Ovary (tissue), 9 donors: Measurements from ENCODE around the gene MPP2. TPM values are rescaled to one million over a fixed set of nuclear protein-coding genes. Genes with fewer than 3 reads are reported as not detected.

ENCODE experiments used
- DNase-seq, 5 donors: peaks; one replicate each; pipeline ENCODE4 v3.0.0-alpha.2; 2019 to 2020
- H3K27ac ChIP-seq, 2 donors: fragments of 200-600 bp; one replicate each; pipeline versions ENCODE4 v1.5.1 to v1.8.0; 2019 to 2022
- H3K27me3 ChIP-seq: fragments of 200-600 bp; one replicate; pipeline ENCODE4 v1.8.0; 2022
- H3K36me3 ChIP-seq: fragments of 200-600 bp; sonication (generic); one replicate; pipeline ENCODE4 v1.5.1; 2019
- H3K4me1 ChIP-seq: one replicate; pipeline ENCODE4 v1.8.1; 2013; ENCODE audit warnings: mild to moderate bottlenecking, moderate library complexity; ENCODE audit not compliant: insufficient read depth
- H3K4me3 ChIP-seq: fragments of 200-600 bp; sonication (generic); one replicate; pipeline ENCODE4 v1.5.1; 2017
- H3K9me3 ChIP-seq, 2 donors: fragments of 200-600 bp in 1 of 2; sonication (generic) in 1 of 2; one replicate each; pipeline versions ENCODE4 v1.5.1 to v1.8.1; 2013 to 2019; ENCODE audit warnings: mild to moderate bottlenecking in 1 of 2, moderate library complexity in 1 of 2
- CTCF ChIP-seq, 3 donors: fragments of 450-650 bp in 2 of 3; fragments of 200-600 bp in 1 of 3; IDR thresholded peaks; one replicate each; pipeline versions ENCODE4 v1.5.1 to v1.8.0; 2016 to 2022; ENCODE audit warnings: antibody characterized with exemption in 3 of 3, mild to moderate bottlenecking in 1 of 3
- EP300 ChIP-seq: sonication (generic); formaldehyde crosslinking; IDR thresholded peaks from one replicate; pipeline ENCODE4 v1.6.1; 2017; ENCODE audit warnings: antibody characterized with exemption
- POLR2A ChIP-seq: fragments of 450-650 bp; IDR thresholded peaks from one replicate; pipeline ENCODE4 v1.6.1; 2017; ENCODE audit warnings: antibody characterized with exemption, mild to moderate bottlenecking, moderate library complexity
- WGBS, 3 donors: extraction: QIAGEN DNeasy Blood & Tissue Kit in 1 of 3; methylation state at CpG; one replicate each; pipeline versions ENCODE4 v1.1.5 to v1.1.7; 2013 to 2017; 5-methylcytosine and 5-hydroxymethylcytosine counted together
- intact Hi-C, 4 donors: fragments of 100-400 bp; cut with DNase I; formaldehyde crosslinking; loops; one replicate each; pipeline versions ENCODE4 v1.11.0 to v1.15.1; 2022 to 2023
- polyA plus RNA-seq, 2 donors: library from polyadenylated mRNA; stranded (reverse); fragments of 200-250 nt in 1 of 2; fragments of 350-450 nt in 1 of 2; fragmentation: Illumina TruSeq in 1 of 2; extraction: RNeasy Lipid Tissue Mini Kit (QIAGEN cat#74804) in 1 of 2; gene quantifications; one replicate each; pipeline ENCODE4 v1.2.3, GENCODE V29; 2013 to 2014
- total RNA-seq, 7 donors: library from RNA; depleted of rRNA in 2 of 7; stranded (reverse); fragments of >200 nt in 2 of 7; fragmentation: NEBNext Ultra II Directional in 3 of 7; extraction: Animal tissue kit (Norgen Biotek cat#: 25700) in 3 of 7; gene quantifications; one replicate each; pipeline versions ENCODE4 v1.1.0 to v1.2.4, GENCODE V29; 2016 to 2023
- donor health status: DM: no; HTN: no; CAD: no; lungs with moderate emphysema.
- donor health status: DM: no; HTN: no; CAD: no.
- donor health status: Bipolar disorder and iron deficiency.
- donor health status: DM: yes; HTN: yes; CAD: no.
- donor health status: DM: no; HTN: no; CAD: no.
- donor health status: DM: yes; HTN: yes; CAD: no.

Gene MPP2
- total and polyA plus RNA-seq, 9 donors, result 2.6 to 6.5 (median 4.9) TPM

- TF ChIP-seq POLR2A (no peak), CTCF (IDR thresholded peaks at IDR 0.05) (no peak)
- Histone ChIP-seq H3K27ac (no peak overlapping the region), H3K27me3 (no peaks in the 10 kb centered on the region), H3K9me3 (no peaks in the 10 kb centered on the region), H3K36me3 (no peaks in the 10 kb centered on the region), H3K4me3 (no peak overlapping the region), H3K4me1 (no peaks in the 10 kb centered on the region)
- DNase-seq, result no peak
- intact Hi-C loops, result no loop called here
- WGBS, 3 donors, result 2 to 4% (median 3%) methylated on average over 19 of the region's 19 CpGs
These were observed 45.0 kb upstream of the MPP2 start for GRCh38 chr17:43952351-43952723.

- Histone ChIP-seq H3K36me3 (no peaks in the 10 kb centered on the region), H3K9me3 (no peaks in the 10 kb centered on the region), H3K4me1 (no peaks in the 10 kb centered on the region), H3K27ac (no peak overlapping the region), H3K27me3 (no peaks in the 10 kb centered on the region), H3K4me3 (no peak overlapping the region)
- no peak for DNase-seq
- intact Hi-C loops, result no loop called here
- TF ChIP-seq POLR2A, result no peak
- TF ChIP-seq EP300, result no peak
- no peak for TF ChIP-seq CTCF (IDR thresholded peaks at IDR 0.05)
- WGBS, 3 donors, result 49 to 64% (median 64%) methylated on average over 4 of the region's 4 CpGs
These were observed 44.4 kb upstream of the MPP2 start for GRCh38 chr17:43951750-43952149.

- no peaks in the 10 kb centered on the region for H3K9me3 ChIP-seq
- H3K27me3 ChIP-seq, result no peaks in the 10 kb centered on the region
- H3K4me3 ChIP-seq, result no peak overlapping the region
- DNase-seq, result no peak
- H3K36me3 ChIP-seq, result no peaks in the 10 kb centered on the region
- WGBS, 3 donors, result 70 to 85% (median 73%) methylated on average over 2 of the region's 2 CpGs
- intact Hi-C loops, result no loop called here
- TF ChIP-seq POLR2A (no peak), EP300 (no peak), CTCF (IDR thresholded peaks at IDR 0.05) (no peak)
- no peaks in the 10 kb centered on the region for H3K4me1 ChIP-seq
- H3K27ac ChIP-seq, result no peak overlapping the region
These were observed 43.2 kb upstream of the MPP2 start for GRCh38 chr17:43950554-43950953.

DNA sequence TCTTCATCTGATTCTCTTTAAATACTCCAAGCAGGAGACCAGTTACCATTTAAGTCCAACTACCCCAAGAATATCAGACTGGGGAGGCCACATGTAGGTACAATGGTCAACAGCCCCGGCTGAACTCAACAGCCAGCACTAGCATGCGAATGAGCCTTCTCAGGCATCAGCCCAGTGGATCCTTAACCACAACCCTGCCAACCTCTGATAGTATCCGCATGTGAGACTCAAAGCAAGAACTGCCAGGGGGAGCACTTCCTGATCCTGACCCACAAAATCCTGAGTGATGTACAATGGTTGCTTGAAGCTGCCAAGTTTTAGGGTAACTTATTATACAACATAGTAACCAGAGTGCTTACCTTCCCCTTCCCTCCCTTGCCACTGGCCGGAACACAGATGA, 42.4 kb upstream of the MPP2 start:
- TF ChIP-seq CTCF (IDR thresholded peaks at IDR 0.05), result no peak
- TF ChIP-seq POLR2A, result no peak
- no peak for TF ChIP-seq EP300
- H3K9me3 ChIP-seq, result no peaks in the 10 kb centered on the region
- no peak for DNase-seq
- no peaks in the 10 kb centered on the region for H3K4me1 ChIP-seq
- H3K27me3 ChIP-seq, result no peaks in the 10 kb centered on the region
- no peaks in the 10 kb centered on the region for H3K36me3 ChIP-seq
- H3K27ac ChIP-seq, result no peak overlapping the region
- 55 to 66% (median 59%) methylated on average over 4 of the region's 4 CpGs for WGBS, 3 donors
- intact Hi-C loops, result loop anchor here in 3 of 4 donors (10.0 kb wide), 2 partner anchors 95 to 215 kb away; no protein-coding TSS in a partner anchor
- H3K4me3 ChIP-seq, result no peak overlapping the region

DNA sequence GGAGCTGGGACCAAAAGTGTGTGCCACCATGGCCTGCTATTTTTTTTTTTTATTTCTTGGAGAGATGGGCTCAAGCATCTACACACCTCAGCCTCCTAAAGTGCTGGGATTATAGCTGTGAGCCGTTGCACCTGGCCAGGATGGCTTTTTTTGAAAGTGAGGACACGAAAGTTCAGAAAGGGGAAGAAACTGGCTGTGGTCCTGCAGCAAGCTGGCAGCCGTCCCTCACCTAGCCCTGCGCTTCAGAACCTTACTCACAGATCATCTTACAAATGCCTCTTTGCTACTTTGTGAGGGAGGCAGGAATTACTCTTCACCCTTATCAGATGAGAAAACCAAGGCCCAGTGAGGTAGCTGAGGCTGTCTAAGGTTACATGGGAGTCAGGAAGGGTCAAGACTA, 39.4 kb upstream of the MPP2 start:
- no peak overlapping the region for H3K4me3 ChIP-seq
- 57 to 66% (median 59%) methylated on average over 4 of the region's 4 CpGs for WGBS, 3 donors
- no peaks in the 10 kb centered on the region for H3K9me3 ChIP-seq
- no peak for DNase-seq
- intact Hi-C loops, result loop anchor here in 3 of 4 donors (10.0 kb wide), 2 partner anchors 98 to 218 kb away; no protein-coding TSS in a partner anchor
- no peak for TF ChIP-seq CTCF (IDR thresholded peaks at IDR 0.05)
- TF ChIP-seq POLR2A, result no peak
- TF ChIP-seq EP300, result no peak
- H3K4me1 ChIP-seq, result no peaks in the 10 kb centered on the region
- H3K27me3 ChIP-seq, result no peaks in the 10 kb centered on the region
- H3K36me3 ChIP-seq, result no peaks in the 10 kb centered on the region
- no peak overlapping the region for H3K27ac ChIP-seq
